H1 (cell line): ENCODE measurements around the gene NRXN2. TPM values are rescaled to one million over a fixed set of nuclear protein-coding genes. Genes with fewer than 3 reads are reported as not detected.

Experiments used
- USF2 ChIP-seq: IDR thresholded peaks from 2 replicates; pipeline ENCODE4 v1.6.1; 2011; ENCODE audit warnings: low read length, improper control_type of control experiment
- polyA plus RNA-seq, 7 experiments: library from polyadenylated mRNA; depleted of rRNA in 3 of 7; stranded (reverse) in 5 of 7; unstranded in 2 of 7; fragments of >200 nt in 5 of 7; fragments of 200-250 nt in 2 of 7; gene quantifications; 1 replicate in 5 of 7; 2 replicates in 1 of 7; 4 replicates in 1 of 7; pipeline versions ENCODE4 v1.2.1 to v1.2.3, GENCODE V29; 2011 to 2013; ENCODE audit warnings: missing spikeins in 2 of 7, mixed read lengths in 2 of 7
- total RNA-seq: library from RNA; stranded (reverse); fragmentation: NEBNext Ultra II Directional; extraction: Animal tissue kit (Norgen Biotek cat#: 25700); gene quantifications from 2 replicates; pipeline ENCODE4 v1.2.1, GENCODE V29; 2021

The NRXN2 gene
- total and polyA plus RNA-seq, 2 of the 8 experiments (the other 6 are each of a cell fraction or from before 2014, with no cell fraction given) = 1.3 to 11.5 TPM

- TF ChIP-seq USF2 = no peak
These were observed 7.9 kb downstream of the NRXN2 start (continued) for GRCh38 chr11:64715110-64715509.
